Activated CD4-positive, alpha-beta T cell treated with anti-CD3 and anti-CD28 coated beads, Interleukin-2, amount 50 U/mL, for 1 hour (primary cell): ENCODE measurements around the gene NAALADL1.
"Not testable (repeated sequence)": the region's sequence is repeated elsewhere in the genome, so short reads cannot be mapped to it uniquely, and the experiment has no call there.

ENCODE experiments used
- DNase-seq: peaks from one replicate; pipeline ENCODE4 v3.0.0-alpha.2; 2020

NAALADL1 gene

DNA sequence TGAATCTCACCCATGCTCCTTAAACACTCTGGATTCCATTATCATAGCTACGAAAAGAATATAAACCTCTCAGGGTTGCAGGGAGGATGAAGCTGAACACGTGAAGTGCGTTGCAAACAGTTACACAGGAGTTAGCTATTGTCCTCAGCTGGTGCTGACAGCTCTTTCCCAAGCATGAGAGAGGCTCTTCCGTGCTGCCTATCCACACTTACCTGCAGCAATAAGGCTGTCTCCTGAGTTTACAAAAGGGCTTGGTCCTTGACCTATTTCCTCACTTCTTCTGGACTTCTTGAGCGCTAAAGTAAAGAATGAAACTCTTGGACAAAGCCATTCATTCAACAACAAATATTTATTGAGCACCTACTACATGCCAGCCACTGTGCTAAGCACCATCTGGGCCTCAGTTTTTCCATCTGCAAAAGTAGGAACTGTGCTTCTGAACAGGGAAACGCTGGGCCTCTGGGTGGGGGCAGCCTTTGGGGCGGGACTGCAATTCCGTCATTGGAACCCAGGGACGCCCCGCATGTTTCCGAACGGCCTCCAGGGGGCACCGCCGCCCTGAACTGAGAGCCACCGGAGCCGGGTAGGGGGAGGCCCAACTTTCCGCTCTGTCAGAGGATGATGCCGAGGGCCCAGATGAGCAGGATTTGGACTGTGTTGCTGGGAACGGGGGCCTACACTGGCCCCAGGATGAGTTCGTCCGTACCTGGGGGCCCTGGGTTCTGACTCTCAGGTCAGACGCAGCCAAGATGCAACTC is 45.0 kb downstream of the NAALADL1 start:
- DNase-seq: peak; percentile 89

DNA sequence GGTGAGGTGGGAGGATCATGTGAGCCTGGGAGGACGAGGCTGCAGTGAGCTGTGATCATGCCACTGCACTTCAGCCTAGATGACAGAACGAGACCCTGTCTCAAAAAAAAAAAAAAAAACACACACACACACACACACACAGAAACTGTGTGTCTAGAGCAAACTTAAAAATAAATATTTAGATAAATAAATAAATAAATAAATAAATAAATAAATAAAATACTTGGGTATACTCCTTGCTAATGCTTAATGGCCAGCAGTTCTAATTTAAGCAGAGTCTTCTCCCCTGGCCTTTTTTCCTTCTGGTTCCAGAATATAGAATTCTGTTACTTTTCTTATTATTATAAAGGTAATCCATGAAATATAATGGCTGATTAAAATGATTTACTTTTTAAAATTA is 49.5 kb downstream of the NAALADL1 start:
- DNase-seq: no peak

DNA sequence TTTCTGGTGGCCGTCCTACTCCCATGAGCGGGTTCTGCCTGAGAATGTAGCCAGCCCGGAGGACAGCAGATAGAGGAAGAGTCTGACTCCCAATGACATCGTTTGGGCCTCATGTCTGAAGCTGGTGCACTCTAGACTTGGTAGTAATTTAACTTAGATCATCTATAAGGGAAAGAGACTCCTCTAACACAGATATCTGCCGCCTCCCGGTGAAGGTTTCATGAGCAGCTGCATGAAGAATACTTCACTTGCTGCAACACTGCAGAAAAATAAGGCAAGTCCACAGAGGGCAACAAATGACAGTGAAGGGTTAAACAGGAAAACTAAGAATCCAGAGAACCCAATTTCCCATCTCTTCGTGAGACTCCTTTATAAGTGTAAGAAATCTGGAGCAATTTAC is 50.3 kb downstream of the NAALADL1 start:
- no peak for DNase-seq

DNA sequence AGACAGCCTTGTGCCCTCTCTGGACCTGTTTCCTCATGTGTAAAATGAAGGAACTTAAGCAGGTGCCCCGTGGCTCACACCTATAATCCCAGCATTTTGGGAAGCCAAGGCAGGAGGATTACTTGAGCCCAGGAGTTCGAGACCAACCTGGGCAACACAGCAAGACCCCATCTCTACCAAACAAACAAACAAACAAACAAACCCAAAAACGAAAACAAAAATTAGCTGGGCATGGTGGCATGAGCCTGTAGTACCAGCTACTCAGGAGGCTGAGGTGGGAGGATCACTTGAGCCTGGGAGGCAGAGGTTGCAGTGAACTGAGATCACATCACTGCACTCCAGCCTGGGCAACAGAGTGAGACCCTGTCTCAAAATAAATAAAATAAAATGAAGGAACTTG is 54.4 kb downstream of the NAALADL1 start:
- not testable (repeated sequence) for DNase-seq

DNA sequence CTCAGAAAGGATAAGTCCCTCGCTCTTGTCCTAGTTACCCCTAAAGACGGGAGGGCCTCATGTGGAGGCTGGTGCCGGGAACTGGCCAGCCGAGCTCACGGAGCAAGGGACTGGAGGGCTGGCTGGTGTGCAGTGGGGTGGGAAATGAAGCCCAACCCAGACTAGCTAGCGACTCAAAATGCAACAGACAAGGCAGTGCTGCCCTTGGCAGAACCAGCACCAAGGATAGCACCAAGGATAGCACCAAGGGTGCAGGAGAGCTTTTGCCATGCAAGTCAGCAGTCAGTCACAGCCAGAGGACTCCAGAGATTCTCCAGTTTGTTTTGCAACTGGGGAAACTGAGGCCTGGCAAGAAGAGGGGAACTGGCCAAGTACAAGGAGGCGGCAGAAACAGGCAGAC is 55.1 kb downstream of the NAALADL1 start:
- no peak for DNase-seq

DNA sequence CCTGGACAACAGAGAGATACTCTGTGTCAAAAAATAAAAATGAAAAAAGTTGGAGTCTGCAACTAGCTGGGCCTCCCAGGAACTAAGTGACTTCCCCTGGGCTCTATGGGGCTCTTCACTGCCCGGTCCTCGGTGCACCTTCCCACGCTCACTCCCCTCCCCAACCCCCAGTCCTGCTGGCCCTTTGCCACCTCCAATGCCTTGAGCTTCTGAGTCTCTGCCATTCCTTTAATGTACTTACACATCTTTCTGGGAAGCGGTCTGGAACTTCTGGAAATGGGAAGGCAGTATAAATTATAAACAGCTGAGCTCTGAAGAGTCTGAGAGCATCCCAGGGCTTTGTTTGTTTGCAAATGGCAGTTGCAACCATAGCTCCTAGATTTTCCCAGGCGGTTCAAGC is 55.6 kb downstream of the NAALADL1 start:
- DNase-seq: no peak

DNA sequence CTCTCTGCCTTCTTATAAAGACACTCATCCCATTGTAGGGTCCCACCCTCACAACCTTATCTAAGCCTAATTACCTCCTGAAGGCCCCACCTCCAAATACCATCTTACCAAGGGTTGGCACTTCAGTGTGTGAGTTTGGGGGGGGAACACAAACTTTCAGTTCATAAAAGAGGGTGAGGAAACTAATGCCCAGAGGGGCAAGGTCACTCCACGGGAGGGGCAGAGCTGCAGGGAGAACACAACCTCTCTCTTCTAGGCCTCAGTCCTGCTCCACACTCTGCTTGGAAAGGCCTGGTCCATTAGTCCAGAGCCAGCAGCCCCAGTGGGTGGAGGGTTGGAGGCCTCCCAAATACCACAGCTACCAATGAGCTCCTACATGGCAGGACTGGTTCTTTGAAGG is 58.9 kb downstream of the NAALADL1 start:
- no peak for DNase-seq

DNA sequence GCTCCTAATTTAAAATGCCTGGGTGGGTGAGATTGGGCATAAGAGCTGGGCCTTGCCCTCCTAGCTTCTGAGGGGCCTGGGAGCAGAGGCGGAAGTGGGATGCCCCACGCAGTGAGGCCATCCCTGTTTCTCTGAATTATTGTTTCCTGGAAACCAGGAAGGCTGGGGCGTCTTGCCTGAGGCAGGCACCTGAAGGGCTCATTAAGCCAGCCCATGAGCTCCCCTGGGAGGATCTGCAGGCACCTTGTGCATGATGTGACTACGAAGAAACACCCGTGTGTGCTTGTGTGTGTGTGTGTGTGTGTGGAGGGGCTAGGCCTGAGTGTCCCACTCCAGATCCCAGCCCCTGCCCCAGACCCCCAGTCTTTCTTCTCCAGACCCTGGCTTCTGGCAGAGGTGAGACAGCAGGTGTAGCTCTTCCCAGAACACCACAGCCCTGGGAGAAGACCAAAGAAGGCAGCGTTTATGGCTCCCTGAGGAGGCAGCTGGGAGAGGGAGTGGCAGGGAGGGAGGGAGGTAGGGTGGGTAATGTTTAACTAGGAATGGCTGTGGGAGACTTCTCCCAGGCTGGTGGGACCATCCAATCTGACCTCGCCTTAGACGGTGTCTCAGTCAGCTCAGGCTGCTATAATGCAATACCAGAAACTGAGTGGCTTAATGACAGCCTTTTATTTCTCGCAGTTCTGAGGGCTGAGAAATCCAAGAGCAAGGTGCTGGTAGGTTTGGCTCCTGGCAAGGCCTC is 59.5 kb downstream of the NAALADL1 start:
- DNase-seq: no peak

DNA sequence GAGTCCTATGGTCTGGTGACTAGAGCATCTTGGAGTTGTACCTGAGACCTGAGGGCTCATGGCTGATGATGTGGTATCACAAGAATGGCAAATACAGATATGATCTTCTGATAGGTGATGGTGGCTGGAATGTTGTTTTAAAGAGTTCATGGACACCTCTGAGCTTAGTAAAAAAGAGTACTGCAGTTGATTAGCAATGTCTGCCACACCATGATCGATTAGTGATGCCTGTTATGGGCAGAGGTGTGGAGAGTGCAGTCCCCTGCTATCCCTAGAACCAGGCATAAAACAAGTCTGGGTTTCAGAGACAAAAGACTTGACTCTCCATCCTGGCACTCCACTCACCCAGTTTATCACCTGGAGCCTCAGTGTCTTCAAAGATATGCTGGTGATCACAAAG is 60.2 kb downstream of the NAALADL1 start:
- no peak for DNase-seq

DNA sequence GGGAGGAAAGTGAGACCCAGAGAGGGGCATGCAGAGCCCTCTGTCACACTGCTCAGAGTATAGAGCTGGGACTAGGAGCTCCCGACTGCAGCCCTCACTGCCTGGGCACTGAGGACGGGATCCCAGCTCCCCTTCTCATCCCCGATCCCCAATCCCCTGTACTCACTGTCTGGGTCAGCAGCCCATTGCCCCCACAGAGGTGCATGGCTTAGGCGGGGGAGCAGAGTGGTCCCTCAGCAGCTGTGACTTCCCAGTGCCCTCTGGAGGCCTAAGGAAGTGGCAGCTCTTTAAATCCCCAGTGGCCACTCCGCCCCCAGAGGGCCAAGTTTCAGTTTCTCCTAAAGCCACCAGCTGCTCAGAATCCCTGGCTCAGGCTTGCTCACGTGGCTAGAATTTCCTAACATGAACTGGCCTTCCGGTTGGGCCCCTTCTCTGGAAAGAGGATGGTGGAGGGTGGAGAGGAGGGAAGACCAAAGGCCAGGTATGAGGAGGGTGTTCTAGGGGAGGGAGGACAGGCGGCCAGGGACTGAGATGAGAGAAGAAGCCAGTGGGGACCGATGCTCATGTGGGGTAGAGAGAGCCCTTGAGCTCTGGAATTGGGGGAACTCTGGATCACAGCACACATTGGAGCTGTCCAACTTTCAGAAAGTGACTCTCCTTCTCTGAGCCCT is 61.5 kb downstream of the NAALADL1 start, which contains the start of gene BATF2:
BATF2 (minus strand) TSS at position 262 of the 671 bp plus-strand sequence; CDS start at position 205, 57 bp downstream.
- no peak for DNase-seq

DNA sequence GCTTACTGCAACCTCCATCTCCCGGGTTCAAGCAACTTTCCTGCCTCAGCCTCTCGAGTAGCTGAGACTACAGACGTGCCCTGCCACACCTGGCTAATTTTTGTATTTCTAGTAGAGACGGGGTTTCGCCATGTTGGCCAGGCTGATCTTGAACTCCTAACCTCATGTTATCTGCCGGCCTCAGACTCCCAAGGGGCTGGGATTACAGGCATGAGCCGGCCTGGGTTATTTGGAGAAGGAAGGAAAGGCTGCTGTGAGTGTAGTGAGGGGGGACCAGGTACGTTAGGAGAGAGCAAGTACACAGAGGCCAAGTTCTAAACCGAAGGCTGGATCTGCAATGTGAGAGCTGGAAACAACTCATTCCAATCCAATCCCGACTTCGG is 62.0 kb downstream of the NAALADL1 start:
- no peak for DNase-seq
